CD4-positive, alpha-beta T cell treated with Interleukin-6 at 100 ng/mL for 8 hours (primary cell): ENCODE results near the gene DNAL1.
"Not testable (repeated sequence)": the region's sequence is repeated elsewhere in the genome, so short reads cannot be mapped to it uniquely, and the experiment has no call there.

Source experiments
- DNase-seq: peaks from one replicate; pipeline ENCODE4 v3.0.0-alpha.2; 2020; ENCODE audit warnings: mixed read lengths, low spot score

Gene DNAL1

GRCh38 chr14:73708076-73708475, 63.3 kb downstream of the DNAL1 start:
- DNase-seq = not testable (repeated sequence)

- DNase-seq = no peak
Measured at GRCh38 chr14:73709904-73710469, 65.2 kb downstream of the DNAL1 start.

- no peak for DNase-seq
Measured at GRCh38 chr14:73710737-73711136, 66.0 kb downstream of the DNAL1 start.

- peak; percentile 24 for DNase-seq
Measured at GRCh38 chr14:73712071-73712506, 67.3 kb downstream of the DNAL1 start.

- peak; percentile 9 for DNase-seq
Measured at GRCh38 chr14:73712540-73713180, 67.9 kb downstream of the DNAL1 start.

- DNase-seq = no peak
Measured at GRCh38 chr14:73713206-73713802, 68.5 kb downstream of the DNAL1 start.

- peak; percentile 81 for DNase-seq
Measured at GRCh38 chr14:73713803-73714655, 69.2 kb downstream of the DNAL1 start, which contains the start of gene PNMA1. PNMA1 (minus strand) TSS chr14:73714384; CDS start chr14:73713639, 745 bp downstream.

- DNase-seq = no peak
Measured at GRCh38 chr14:73714656-73715081, 69.9 kb downstream of the DNAL1 start.

- no peak for DNase-seq
Measured at GRCh38 chr14:73715707-73716106, 70.9 kb downstream of the DNAL1 start.

- no peak for DNase-seq
Measured at GRCh38 chr14:73717266-73717665, 72.5 kb downstream of the DNAL1 start.

- no peak for DNase-seq
Measured at GRCh38 chr14:73717711-73718417, 73.1 kb downstream of the DNAL1 start.

- DNase-seq = no peak
Measured at GRCh38 chr14:73718418-73719251, 73.8 kb downstream of the DNAL1 start.

- no peak for DNase-seq
Measured at GRCh38 chr14:73719361-73719760, 74.6 kb downstream of the DNAL1 start.

- DNase-seq = no peak
Measured at GRCh38 chr14:73719791-73720190, 75.0 kb downstream of the DNAL1 start.

- DNase-seq = no peak
Measured at GRCh38 chr14:73720636-73721035, 75.8 kb downstream of the DNAL1 start.

- no peak for DNase-seq
Measured at GRCh38 chr14:73721101-73721821, 76.5 kb downstream of the DNAL1 start.

- no peak for DNase-seq
Measured at GRCh38 chr14:73722581-73722980, 77.8 kb downstream of the DNAL1 start.

- DNase-seq = no peak
Measured at GRCh38 chr14:73723406-73723796, 78.6 kb downstream of the DNAL1 start.

- DNase-seq = no peak
Measured at GRCh38 chr14:73723797-73724661, 79.2 kb downstream of the DNAL1 start.
